Esophagus muscularis mucosa (tissue), 4 donors: Measurements from ENCODE around the gene SLC28A2. TPM values are rescaled to one million over a fixed set of nuclear protein-coding genes. Genes with fewer than 3 reads are reported as not detected.
A peak's percentile ranks its signal among the peaks of the same experiment; 100 is the strongest.
"Not testable (repeated sequence)": the region's sequence is repeated elsewhere in the genome, so short reads cannot be mapped to it uniquely, and the experiment has no call there.

Experiments
- DNase-seq: peaks from one replicate; pipeline ENCODE4 v3.0.0-alpha.2; 2017; ENCODE audit errors: extremely low spot score
- H3K27ac ChIP-seq, 4 donors: fragments of 200-600 bp; sonication (generic); replicated peaks in 1 of 4; 1 replicate in 3 of 4; 2 replicates in 1 of 4; pipeline ENCODE4 v1.5.1; 2016 to 2019; ENCODE audit warnings: mild to moderate bottlenecking in 1 of 4
- H3K27me3 ChIP-seq, 4 donors: fragments of 200-600 bp; sonication (generic); one replicate each; pipeline versions ENCODE4 v1.5.1 to v1.6.0; 2016 to 2019
- H3K36me3 ChIP-seq, 4 donors: fragments of 200-600 bp; sonication (generic); one replicate each; pipeline ENCODE4 v1.5.1; 2016 to 2019
- H3K4me1 ChIP-seq, 4 donors: fragments of 200-600 bp; sonication (generic); one replicate each; pipeline ENCODE4 v1.5.1; 2016 to 2019
- H3K4me3 ChIP-seq, 4 donors: fragments of 200-600 bp; sonication (generic); 1 replicate in 2 of 4; 2 replicates in 2 of 4; pipeline ENCODE4 v1.5.1; 2016 to 2019; ENCODE audit warnings: mild to moderate bottlenecking in 4 of 4, moderate library complexity in 1 of 4
- H3K9me3 ChIP-seq, 4 donors: fragments of 200-600 bp; sonication (generic); 1 replicate in 3 of 4; 2 replicates in 1 of 4; pipeline ENCODE4 v1.5.1; 2016 to 2019
- CTCF ChIP-seq, 3 experiments: fragments of 200-600 bp in 2 of 3; fragments of 450-650 bp in 1 of 3; sonication (generic) in 2 of 3; IDR thresholded peaks; one replicate each; pipeline ENCODE4 v1.5.1; 2017 to 2019; ENCODE audit warnings: antibody characterized with exemption in 3 of 3, mild to moderate bottlenecking in 2 of 3, moderate library complexity in 1 of 3
- EP300 ChIP-seq: sonication (generic); formaldehyde crosslinking; IDR thresholded peaks from one replicate; pipeline ENCODE4 v1.6.1; 2017; ENCODE audit warnings: antibody characterized with exemption
- POLR2A ChIP-seq: fragments of 450-650 bp; IDR thresholded peaks from one replicate; pipeline ENCODE4 v1.6.1; 2017; ENCODE audit warnings: antibody characterized with exemption, moderate library complexity, mild to moderate bottlenecking, low read depth
- POLR2AphosphoS5 ChIP-seq, 2 donors: sonication (generic); formaldehyde crosslinking; IDR thresholded peaks; one replicate each; pipeline ENCODE4 v1.6.1; 2017; ENCODE audit warnings: antibody characterized with exemption in 2 of 2
- WGBS: methylation state at CpG from one replicate; pipeline ENCODE4 v1.1.5; 2018; 5-methylcytosine and 5-hydroxymethylcytosine counted together
- intact Hi-C: fragments of 100-400 bp; cut with DNase I; formaldehyde crosslinking; loops from one replicate; pipeline ENCODE4 v1.15.1; 2023
- total RNA-seq, 4 donors: library from RNA; depleted of rRNA; stranded (reverse); fragments of >200 nt; gene quantifications; one replicate each; pipeline versions ENCODE4 v1.1.0 to v1.2.1, GENCODE V29; 2016

The SLC28A2 gene
- total RNA-seq, 4 donors from 2014 or later, result not detected

DNA sequence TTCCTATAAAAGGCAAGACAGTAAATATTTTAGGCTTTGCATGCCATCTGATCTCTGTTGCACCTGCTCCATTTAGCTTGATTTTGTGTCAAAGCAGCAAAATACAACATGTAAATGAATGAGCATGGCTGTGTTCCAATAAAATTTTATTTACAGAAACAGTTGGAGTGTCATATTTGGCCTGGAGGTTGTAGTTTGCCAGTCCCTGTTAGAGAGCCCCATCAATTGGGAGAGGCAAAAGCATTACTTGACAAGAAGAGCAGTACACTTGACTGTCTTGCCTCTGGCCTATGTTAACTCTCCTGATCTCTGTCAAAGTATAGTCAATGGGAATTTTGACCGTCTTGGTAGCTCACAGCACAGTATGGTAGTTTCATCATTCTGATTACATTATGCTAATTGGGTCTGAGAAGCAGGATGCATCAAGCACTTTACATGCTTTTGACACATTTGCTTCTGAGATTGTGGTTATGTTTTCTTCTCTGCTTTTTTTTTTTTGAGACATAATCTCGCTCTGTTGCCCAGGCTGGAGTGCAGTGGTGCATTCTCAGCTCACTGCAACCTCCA, 35.4 kb downstream of the SLC28A2 start:
- no peaks in the 10 kb centered on the region for H3K9me3 ChIP-seq
- 82% methylated on average over 2 of the region's 2 CpGs for WGBS
- peak; percentile 66 for DNase-seq
- TF ChIP-seq POLR2AphosphoS5 (IDR thresholded peaks at IDR 0.05), result no peak
- no peak for TF ChIP-seq CTCF (IDR thresholded peaks at IDR 0.05)
- TF ChIP-seq POLR2A, result no peak
- no peak for TF ChIP-seq EP300
- peaks cover 0 to 7% (median 0%) of the 10 kb centered on the region in 4 donors for H3K27me3 ChIP-seq
- peaks cover 0 to 9% (median 0%) of the 10 kb centered on the region in 4 donors for H3K4me1 ChIP-seq
- no peaks in the 10 kb centered on the region for H3K36me3 ChIP-seq
- no peak overlapping the region for H3K27ac ChIP-seq
- intact Hi-C loops, result loop anchor here (10.0 kb wide), 1 partner anchor 167 kb away; no protein-coding TSS in a partner anchor
- no peak overlapping the region for H3K4me3 ChIP-seq

- no peak for DNase-seq
- H3K4me1 ChIP-seq, result peaks cover 0 to 9% (median 0%) of the 10 kb centered on the region in 4 donors
- 62% methylated on average over 6 of the region's 6 CpGs for WGBS
- no peak overlapping the region for H3K27ac ChIP-seq
- H3K27me3 ChIP-seq, result peaks cover 0 to 9% (median 0%) of the 10 kb centered on the region in 4 donors
- no peak for TF ChIP-seq POLR2AphosphoS5 (IDR thresholded peaks at IDR 0.05)
- no peak for TF ChIP-seq EP300
- TF ChIP-seq CTCF (IDR thresholded peaks at IDR 0.05), result no peak
- TF ChIP-seq POLR2A, result no peak
- H3K9me3 ChIP-seq, result no peaks in the 10 kb centered on the region
- no peak overlapping the region for H3K4me3 ChIP-seq
- intact Hi-C loops, result loop anchor here (10.0 kb wide), 1 partner anchor 166 kb away; no protein-coding TSS in a partner anchor
- no peaks in the 10 kb centered on the region for H3K36me3 ChIP-seq
These were observed 36.9 kb downstream of the SLC28A2 start for GRCh38 chr15:45288947-45289346.

DNA sequence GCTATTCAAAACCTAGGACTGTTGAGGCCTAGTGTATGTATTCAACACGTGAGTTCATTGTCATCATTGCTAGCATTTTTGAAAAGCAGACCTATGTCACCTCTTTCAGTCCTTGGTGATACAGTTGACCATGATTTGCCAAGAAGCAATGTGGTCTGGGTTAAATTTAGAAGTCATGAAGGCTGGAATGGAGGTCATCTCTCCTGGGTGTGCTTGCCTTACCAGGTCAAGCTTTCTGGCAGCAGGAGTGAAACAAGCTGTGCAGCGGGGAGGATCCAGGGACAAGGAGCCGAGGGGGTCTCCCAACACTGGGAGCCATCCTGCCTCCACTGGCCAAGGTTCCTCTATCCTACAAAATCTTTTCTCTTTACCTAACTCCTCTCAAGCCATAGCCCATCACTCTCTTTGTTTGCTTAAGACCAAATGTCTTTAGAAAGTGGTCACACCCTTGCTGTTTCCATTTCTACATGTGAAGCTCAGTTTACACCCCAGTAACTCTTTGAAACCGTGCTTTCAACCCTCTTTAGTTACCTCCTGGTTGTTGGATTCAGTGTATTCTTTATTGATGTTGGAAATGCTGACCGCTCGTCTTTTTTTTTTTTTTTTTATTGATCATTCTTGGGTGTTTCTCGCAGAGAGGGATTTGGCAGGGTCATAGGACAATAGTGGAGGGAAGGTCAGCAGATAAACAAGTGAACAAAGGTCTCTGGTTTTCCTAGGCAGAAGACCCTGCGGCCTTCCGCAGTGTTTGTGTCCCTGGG, 40.0 kb downstream of the SLC28A2 start:
- H3K4me3 ChIP-seq, result no peak overlapping the region
- no peaks in the 10 kb centered on the region for H3K36me3 ChIP-seq
- H3K27ac ChIP-seq, result no peak overlapping the region
- peak; percentile 57 for DNase-seq
- WGBS, result 77% methylated on average over 8 of the region's 9 CpGs
- H3K9me3 ChIP-seq, result no peaks in the 10 kb centered on the region
- peaks cover 0 to 4% (median 0%) of the 10 kb centered on the region in 4 donors for H3K27me3 ChIP-seq
- TF ChIP-seq CTCF (IDR thresholded peaks at IDR 0.05) (no peak), EP300 (no peak), POLR2A (no peak), POLR2AphosphoS5 (IDR thresholded peaks at IDR 0.05) (no peak)
- intact Hi-C loops, result no loop called here
- H3K4me1 ChIP-seq, result no peaks in the 10 kb centered on the region

- H3K4me1 ChIP-seq, H3K27me3 ChIP-seq, H3K27ac ChIP-seq, H3K36me3 ChIP-seq, H3K9me3 ChIP-seq, DNase-seq, H3K4me3 ChIP-seq, intact Hi-C loops: not testable (repeated sequence)
- 95% methylated on average over 22 of the region's 27 CpGs for whole genome bisulfite sequencing
These were observed 41.3 kb downstream of the SLC28A2 start for GRCh38 chr15:45293326-45293725.

DNA sequence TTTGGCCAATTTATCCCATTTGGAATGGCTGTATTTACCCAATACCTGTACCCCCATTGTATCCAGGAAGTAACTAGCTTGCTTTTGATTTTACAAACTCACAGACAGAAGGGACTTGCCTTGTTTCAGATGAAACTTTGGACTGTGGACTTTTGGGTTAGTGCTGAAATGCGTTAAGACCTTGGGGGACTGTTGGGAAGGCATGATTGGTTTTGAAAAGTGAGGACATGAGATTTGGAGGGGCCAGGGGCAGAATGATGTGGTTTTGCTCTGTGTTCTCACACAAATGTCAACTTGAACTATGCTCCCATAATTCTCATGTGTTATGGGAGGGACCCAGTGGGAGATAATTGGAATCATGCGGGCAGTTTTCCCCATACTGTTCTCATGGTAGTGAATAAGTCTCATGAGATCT, 46.9 kb downstream of the SLC28A2 start:
- H3K9me3 ChIP-seq, H3K27me3 ChIP-seq, H3K36me3 ChIP-seq, DNase-seq, H3K4me1 ChIP-seq, H3K4me3 ChIP-seq, H3K27ac ChIP-seq, intact Hi-C loops: not testable (repeated sequence)
- 100% methylated on average over 2 of the region's 2 CpGs for WGBS
